HepG2 (cell line): ENCODE data around the gene LRRN3. TPM values are rescaled to one million over a fixed set of nuclear protein-coding genes. Genes with fewer than 3 reads are reported as not detected.

Source experiments
- ATAC-seq: fragments of 200-7000 bp; cut with Tn5 transposase; 3 replicates; pipeline ENCODE4 v1.9.1; 2020; ENCODE audit warnings: mild to moderate bottlenecking, moderate library complexity
- BruUV-seq: library from RNA; stranded (reverse); fragments of 400-500 nt; replicated peaks from 2 replicates; lab custom pipeline; 2021; lab: Mats Ljungman, UMichigan
- CTCF ChIA-PET: fragments of 300-600 bp; formaldehyde crosslinking; extraction: SDS; loops from one replicate; lab custom pipeline; 2021; ENCODE audit warnings: low total read pairs, inconsistent platforms, low intra/inter-chr PET ratio; lab: Yijun Ruan, JAX
- POLR2A ChIA-PET: fragments of 350-600 bp; sonication (Branson Sonifier 250); formaldehyde crosslinking; loops from one replicate; lab custom pipeline; 2020; ENCODE audit warnings: antibody characterized with exemption, inconsistent platforms; lab: Yijun Ruan, JAX
- DNase-seq: peaks from one replicate; pipeline ENCODE4 v3.0.0-alpha.2; 2015; ENCODE audit warnings: low spot score
- FAIRE-seq: peaks from 3 replicates; lab custom pipeline; 2011; peaks lifted over from hg19 to GRCh38; lab: Jason Lieb, UNC
- H2AFZ ChIP-seq: one replicate; pipeline ENCODE4 v1.6.1; 2011; ENCODE audit warnings: low read length, inconsistent platforms
- H3K27ac ChIP-seq: fragments of 300-600 bp; 3 replicates; pipeline ENCODE4 v1.8.0; 2011; ENCODE audit warnings: mixed run types, mild to moderate bottlenecking, mixed read lengths, low read length, inconsistent platforms; ENCODE audit not compliant: insufficient read depth; ENCODE audit errors: extremely low read length
- H3K27me3 ChIP-seq, 2 experiments: fragments of 200-600 bp in 1 of 2; 2 replicates in 1 of 2; 3 replicates in 1 of 2; pipeline versions ENCODE4 v1.6.0 to v1.8.0; 2011; ENCODE audit warnings: low read length in 2 of 2, mild to moderate bottlenecking in 2 of 2, moderate library complexity in 2 of 2, inconsistent platforms in 1 of 2; ENCODE audit not compliant: insufficient read depth in 2 of 2, control insufficient read depth in 1 of 2
- H3K36me3 ChIP-seq, 2 experiments: fragments of 200-600 bp in 1 of 2; replicated peaks in 1 of 2; 2 replicates in 1 of 2; 3 replicates in 1 of 2; pipeline versions ENCODE4 v1.5.1 to v1.8.0; 2011; ENCODE audit warnings: low read length in 2 of 2, inconsistent platforms in 1 of 2; ENCODE audit not compliant: insufficient read depth in 2 of 2, control insufficient read depth in 1 of 2
- H3K4me1 ChIP-seq: 2 replicates; pipeline ENCODE4 v1.5.1; 2012; ENCODE audit warnings: low read length, inconsistent platforms; ENCODE audit not compliant: insufficient read depth
- H3K4me2 ChIP-seq: 2 replicates; pipeline ENCODE4 v1.6.0; 2011; ENCODE audit warnings: low read depth, low read length, inconsistent platforms
- H3K4me3 ChIP-seq, 3 experiments: fragments of 200-600 bp in 1 of 3; sonication (generic), shearing (Covaris generic) in 1 of 3; replicated peaks in 1 of 3; 2 replicates each; pipeline ENCODE4 v1.5.1; 2011 to 2016; ENCODE audit warnings: low read length in 3 of 3, inconsistent platforms in 2 of 3, low read depth in 2 of 3, mild to moderate bottlenecking in 2 of 3, control low read depth in 1 of 3, mixed read lengths in 1 of 3; ENCODE audit not compliant: insufficient read depth in 1 of 3
- H3K79me2 ChIP-seq: one replicate; pipeline ENCODE4 v1.6.1; 2011; ENCODE audit warnings: low read length, inconsistent platforms; ENCODE audit not compliant: insufficient read depth
- H3K9ac ChIP-seq: 2 replicates; pipeline ENCODE4 v1.6.0; 2011; ENCODE audit warnings: mild to moderate bottlenecking, low read depth, low read length, inconsistent platforms; ENCODE audit not compliant: insufficient read depth
- H3K9me3 ChIP-seq: 2 replicates; pipeline ENCODE4 v1.5.1; 2012; ENCODE audit warnings: mild to moderate bottlenecking, low read length
- H4K20me1 ChIP-seq: 2 replicates; pipeline ENCODE4 v1.6.0; 2011; ENCODE audit warnings: inconsistent platforms, mild to moderate bottlenecking, low read length, moderate library complexity; ENCODE audit not compliant: insufficient read depth
- AHR ChIP-seq: IDR thresholded peaks from 2 replicates; pipeline ENCODE4 v1.6.1; 2018; ENCODE audit warnings: missing genetic modification reagents, missing compliant biosample characterization
- ERF ChIP-seq: IDR thresholded peaks from 2 replicates; pipeline ENCODE4 v1.6.1; 2018; ENCODE audit warnings: missing biosample characterization, missing genetic modification reagents
- FOXA1 ChIP-seq, 2 experiments: fragments of 450-650 bp in 1 of 2; sonication (generic) in 1 of 2; formaldehyde crosslinking in 1 of 2; IDR thresholded peaks; 2 replicates each; pipeline versions ENCODE4 v1.4.0 to v1.6.1; 2016 to 2020; ENCODE audit warnings: missing genetic modification reagents in 1 of 2
- ISL2 ChIP-seq: sonication (generic); formaldehyde crosslinking; IDR thresholded peaks from 2 replicates; pipeline ENCODE4 v1.5.0; 2020; ENCODE audit warnings: missing genetic modification reagents
- RXRA ChIP-seq: sonication (generic); formaldehyde crosslinking; IDR thresholded peaks from 2 replicates; pipeline ENCODE4 v1.5.1; 2020; ENCODE audit warnings: missing genetic modification reagents
- ZNF136 ChIP-seq: sonication (generic); formaldehyde crosslinking; IDR thresholded peaks from 2 replicates; pipeline ENCODE4 v1.8.1; 2022; ENCODE audit warnings: low read depth, mild to moderate bottlenecking, moderate library complexity, missing genetic modification reagents
- ZNF235 ChIP-seq: sonication (generic); formaldehyde crosslinking; IDR thresholded peaks from 2 replicates; pipeline ENCODE4 v1.8.1; 2023; ENCODE audit warnings: mild to moderate bottlenecking, missing genetic modification reagents, borderline replicate concordance
- ZNF382 ChIP-seq: sonication (generic); formaldehyde crosslinking; IDR thresholded peaks from 2 replicates; pipeline ENCODE4 v1.5.0; 2020; ENCODE audit warnings: missing genetic modification reagents, mild to moderate bottlenecking, borderline replicate concordance
- ZNF558 ChIP-seq: sonication (generic); formaldehyde crosslinking; IDR thresholded peaks from 2 replicates; pipeline ENCODE4 v1.9.0; 2022; ENCODE audit warnings: mild to moderate bottlenecking, missing genetic modification reagents, borderline replicate concordance
- ZNF563 ChIP-seq: sonication (generic); formaldehyde crosslinking; IDR thresholded peaks from 2 replicates; pipeline ENCODE4 v1.8.0; 2022; ENCODE audit warnings: mild to moderate bottlenecking, moderate library complexity, missing genetic modification reagents
- ZNF567 ChIP-seq: sonication (generic); formaldehyde crosslinking; IDR thresholded peaks from 2 replicates; pipeline ENCODE4 v1.8.1; 2023; ENCODE audit warnings: mild to moderate bottlenecking, missing genetic modification reagents, borderline replicate concordance
- ZSCAN30 ChIP-seq: sonication (generic); formaldehyde crosslinking; IDR thresholded peaks from 2 replicates; pipeline ENCODE4 v1.5.0; 2020; ENCODE audit warnings: mild to moderate bottlenecking, missing genetic modification reagents
- WGBS: methylation state at CpG from one replicate; pipeline ENCODE4 v1.1.6; 2017; ENCODE audit warnings: low lambda C conversion rate; 5-methylcytosine and 5-hydroxymethylcytosine counted together
- in situ Hi-C: cut with HindIII; loops from 2 replicates; pipeline ENCODE4 v1.10.0; 2017; ENCODE audit warnings: low pct_unique_long_range_greater_than_20kb; ENCODE audit not compliant: extremely low pct_ligation_motif_present
- intact Hi-C: fragments of 100-400 bp; cut with micrococcal nuclease; formaldehyde crosslinking; loops from one replicate; pipeline ENCODE4 v1.10.0; 2022; ENCODE audit not compliant: unreplicated experiment
- polyA plus RNA-seq, 8 experiments: library from polyadenylated mRNA; depleted of rRNA in 3 of 8; stranded (reverse) in 7 of 8; unstranded in 1 of 8; fragments of >200 nt; fragmentation: Illumina TruSeq in 4 of 8; extraction: Trizol in 4 of 8; gene quantifications; 2 replicates each; pipeline versions ENCODE4 v1.2.1 to v1.2.3, GENCODE V29; 2011 to 2016; ENCODE audit warnings: low read depth in 4 of 8, missing spikeins in 1 of 8, mixed read lengths in 1 of 8; ENCODE audit not compliant: insufficient read depth in 1 of 8
- total RNA-seq, 5 experiments: library from RNA; depleted of rRNA; stranded (reverse); fragments of >200 nt; fragmentation: Illumina TruSeq; extraction: Trizol; gene quantifications; 2 replicates each; pipeline ENCODE4 v1.2.3, GENCODE V29; 2016; ENCODE audit warnings: low read depth in 1 of 5
- TF ChIP-seq, protein P1 (sequence below): sonication (generic); formaldehyde crosslinking; IDR thresholded peaks from 2 replicates; pipeline ENCODE4; 2020; ENCODE audit warnings: missing genetic modification reagents, mild to moderate bottlenecking, borderline replicate concordance

Gene LRRN3
- total and polyA plus RNA-seq, 2 of the 13 experiments (the other 11 are each of a cell fraction or from before 2014, with no cell fraction given): 0.07 TPM; not detected in 1

DNA sequence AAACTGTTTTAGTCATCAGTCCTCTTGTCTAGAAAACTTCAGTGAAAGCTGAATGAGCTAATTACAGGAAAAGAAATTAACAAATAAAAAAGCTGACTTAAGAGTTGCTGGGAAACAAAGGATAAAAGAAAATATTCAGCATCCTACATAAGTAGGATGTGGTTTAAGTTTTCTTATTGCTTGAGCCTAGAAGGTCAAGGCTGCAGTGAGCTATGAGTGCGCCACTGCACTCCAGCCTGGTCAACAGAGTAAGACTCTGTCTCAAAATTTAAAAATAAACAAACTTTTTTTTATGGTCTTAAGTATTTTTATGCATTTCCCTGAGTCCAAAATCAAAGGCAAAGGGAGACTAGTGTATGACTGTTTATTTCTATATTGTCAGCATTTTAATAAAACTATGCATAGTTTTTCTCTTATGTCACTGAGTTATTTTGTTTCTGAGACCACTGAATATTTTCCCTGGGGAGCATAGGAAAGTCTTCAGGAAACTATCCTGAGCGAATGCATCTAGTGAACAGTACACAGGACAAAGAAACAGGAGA lies 40.0 kb upstream of the LRRN3 start:
- TF ChIP-seq ZSCAN30 (CRISPR knock-in tag) (no peak), AHR (CRISPR knock-in tag) (no peak), ZNF558 (CRISPR knock-in tag) (no peak), ERF (CRISPR knock-in tag) (no peak), ZNF567 (CRISPR knock-in tag) (no peak), ZNF382 (CRISPR knock-in tag) (no peak), ZNF235 (CRISPR knock-in tag) (no peak), ZNF563 (CRISPR knock-in tag) (no peak), RXRA (CRISPR knock-in tag) (no peak), ZNF136 (CRISPR knock-in tag) (no peak), FOXA1 (IDR thresholded peaks at IDR 0.05) (no peak), FOXA1 (CRISPR knock-in tag; IDR thresholded peaks at IDR 0.05) (no peak), ISL2 (CRISPR knock-in tag) (no peak)
- TF ChIP-seq, protein P1, sequence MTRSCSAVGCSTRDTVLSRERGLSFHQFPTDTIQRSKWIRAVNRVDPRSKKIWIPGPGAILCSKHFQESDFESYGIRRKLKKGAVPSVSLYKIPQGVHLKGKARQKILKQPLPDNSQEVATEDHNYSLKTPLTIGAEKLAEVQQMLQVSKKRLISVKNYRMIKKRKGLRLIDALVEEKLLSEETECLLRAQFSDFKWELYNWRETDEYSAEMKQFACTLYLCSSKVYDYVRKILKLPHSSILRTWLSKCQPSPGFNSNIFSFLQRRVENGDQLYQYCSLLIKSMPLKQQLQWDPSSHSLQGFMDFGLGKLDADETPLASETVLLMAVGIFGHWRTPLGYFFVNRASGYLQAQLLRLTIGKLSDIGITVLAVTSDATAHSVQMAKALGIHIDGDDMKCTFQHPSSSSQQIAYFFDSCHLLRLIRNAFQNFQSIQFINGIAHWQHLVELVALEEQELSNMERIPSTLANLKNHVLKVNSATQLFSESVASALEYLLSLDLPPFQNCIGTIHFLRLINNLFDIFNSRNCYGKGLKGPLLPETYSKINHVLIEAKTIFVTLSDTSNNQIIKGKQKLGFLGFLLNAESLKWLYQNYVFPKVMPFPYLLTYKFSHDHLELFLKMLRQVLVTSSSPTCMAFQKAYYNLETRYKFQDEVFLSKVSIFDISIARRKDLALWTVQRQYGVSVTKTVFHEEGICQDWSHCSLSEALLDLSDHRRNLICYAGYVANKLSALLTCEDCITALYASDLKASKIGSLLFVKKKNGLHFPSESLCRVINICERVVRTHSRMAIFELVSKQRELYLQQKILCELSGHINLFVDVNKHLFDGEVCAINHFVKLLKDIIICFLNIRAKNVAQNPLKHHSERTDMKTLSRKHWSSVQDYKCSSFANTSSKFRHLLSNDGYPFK: no peak
- Histone ChIP-seq H3K27me3 (no peaks in the 10 kb centered on the region), H3K4me3 (no peak overlapping the region), H3K79me2 (no peaks in the 10 kb centered on the region), H3K27ac (no peak overlapping the region), H3K9me3 (no peaks in the 10 kb centered on the region), H2AFZ (no peak overlapping the region), H3K4me2 (no peak overlapping the region), H3K4me1 (peaks cover 10% of the 10 kb centered on the region; the same call in 1 of the 2 replicates), H3K9ac (no peak overlapping the region), H3K36me3 (no peaks in the 10 kb centered on the region), H4K20me1 (no peaks in the 10 kb centered on the region)
- CTCF ChIA-PET: no interaction called here
- intact Hi-C loops (no loop called here), in situ Hi-C loops (no loop called here)
- ATAC-seq: no peak
- 52% methylated on average over 2 of the region's 2 CpGs for WGBS
- FAIRE-seq: no peak
- POLR2A ChIA-PET: no interaction called here
- no peak for DNase-seq
- BruUV-seq: no TSS peak
